NOMO-1 (cell line): ENCODE data around the gene NES.

ENCODE experiments used
- DNase-seq, 2 experiments: peaks; one replicate each; lab custom pipeline; 2025; ENCODE audit not compliant: unreplicated experiment in 2 of 2; lab: John Stamatoyannopoulos, UW

Gene NES

GRCh38 chr1:156625436-156626078, 51.6 kb downstream of the NES start:
- DNase-seq, result peak in 1 of 2 experiments; percentile 9

- no peak for DNase-seq
These were observed 52.3 kb downstream of the NES start for GRCh38 chr1:156624814-156625435.

DNA sequence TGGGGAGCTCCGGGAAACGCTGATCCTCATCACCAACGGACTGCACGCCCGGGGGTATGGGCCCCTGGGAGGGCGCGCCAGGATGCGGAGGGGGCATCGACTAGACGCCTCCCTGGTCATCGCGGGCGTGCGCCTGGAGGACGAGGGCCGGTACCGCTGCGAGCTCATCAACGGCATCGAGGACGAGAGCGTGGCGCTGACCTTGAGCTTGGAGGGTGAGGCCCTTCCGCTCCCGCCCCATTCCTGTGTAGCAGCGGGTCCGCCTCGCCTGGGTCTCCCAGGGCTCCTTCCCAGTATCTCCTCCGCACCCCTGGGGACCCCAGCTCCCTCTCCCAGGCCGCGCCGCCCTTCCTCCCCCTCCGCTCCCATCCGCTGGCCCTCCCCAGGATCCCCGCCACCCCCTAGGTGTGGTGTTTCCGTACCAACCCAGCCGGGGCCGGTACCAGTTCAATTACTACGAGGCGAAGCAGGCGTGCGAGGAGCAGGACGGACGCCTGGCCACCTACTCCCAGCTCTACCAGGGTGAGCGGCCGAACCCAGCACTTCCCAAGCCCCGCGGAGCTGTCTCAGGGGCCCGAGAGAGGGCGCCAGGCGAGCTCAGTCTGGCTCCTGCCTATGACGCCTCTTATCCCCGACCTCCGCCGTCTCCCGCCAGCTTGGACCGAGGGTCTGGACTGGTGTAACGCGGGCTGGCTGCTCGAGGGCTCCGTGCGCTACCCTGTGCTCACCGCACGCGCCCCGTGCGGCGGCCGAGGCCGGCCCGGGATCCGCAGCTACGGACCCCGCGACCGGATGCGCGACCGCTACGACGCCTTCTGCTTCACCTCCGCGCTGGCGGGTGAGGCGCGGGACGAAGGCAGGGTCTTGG, 53.0 kb downstream of the NES start:
- DNase-seq, result peak; percentile 25 to 49

- no peak for DNase-seq
These were observed 54.5 kb downstream of the NES start for GRCh38 chr1:156622581-156623297.

DNA sequence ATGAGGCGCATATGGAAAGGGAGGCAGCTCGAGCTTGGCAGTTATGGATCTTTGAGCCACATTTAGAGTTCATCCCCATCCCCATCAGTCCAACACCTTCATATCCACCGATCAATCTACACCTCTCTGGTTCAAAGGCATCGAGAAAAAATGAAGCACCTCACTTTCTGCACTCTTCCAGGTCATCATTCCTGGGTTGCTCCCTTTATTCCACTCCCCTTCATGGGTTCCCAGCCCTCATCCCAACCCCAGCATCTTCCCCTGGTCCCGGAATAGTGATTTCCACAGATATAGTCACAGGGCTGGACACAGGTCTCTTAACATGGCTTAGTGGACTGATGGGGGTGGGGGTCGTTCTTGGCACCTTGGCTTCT, 57.6 kb downstream of the NES start:
- no peak for DNase-seq

DNA sequence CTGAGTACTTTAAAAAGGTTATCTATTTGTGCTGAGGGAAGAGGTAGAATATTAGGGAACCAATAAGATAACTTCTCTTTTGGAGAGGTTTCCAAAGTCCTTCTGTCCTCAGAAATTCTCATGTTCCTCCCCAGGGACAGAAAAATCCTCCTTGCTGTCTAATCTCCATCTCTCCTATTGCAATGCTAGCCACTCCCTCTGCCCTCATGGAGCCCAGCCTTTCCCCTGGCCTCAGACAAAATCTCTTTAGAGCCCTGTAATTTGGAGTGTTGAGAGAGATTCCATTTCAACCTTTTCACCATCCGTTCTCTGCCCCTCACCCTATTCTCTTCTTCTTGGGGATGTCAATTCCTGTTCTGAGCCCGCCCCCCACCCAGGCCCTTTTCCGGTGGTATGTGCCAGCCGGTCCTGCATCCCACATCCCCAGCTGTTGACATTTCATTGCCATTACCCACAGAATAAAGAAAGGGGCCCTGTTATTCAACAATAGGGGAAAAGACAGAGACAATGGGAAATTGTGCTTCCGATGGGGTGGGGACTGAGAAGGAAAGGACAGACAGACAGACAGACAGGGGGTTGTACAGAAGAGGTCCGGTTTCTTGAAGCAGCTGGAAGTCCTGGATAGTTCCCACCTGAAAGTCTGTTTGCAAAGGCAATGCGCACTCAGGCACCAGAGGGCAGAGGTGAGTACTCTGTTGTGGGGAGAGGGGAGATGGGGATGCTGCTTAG, 58.2 kb downstream of the NES start, which contains the start of gene HAPLN2:
HAPLN2 (plus strand) TSS at position 563 of the 729 bp plus-strand sequence. CDS start 4,076 bp downstream, outside the sequence.
- DNase-seq, result no peak
